ENCODE data around the gene PTGER1. TPM values are rescaled to one million over a fixed set of nuclear protein-coding genes. Genes with fewer than 3 reads are reported as not detected.
A peak's percentile ranks its signal among the peaks of the same experiment; 100 is the strongest.

The PTGER1 gene
- total and polyA plus RNA-seq, 9 of the 15 experiments (the other 6 are each of a cell fraction or from before 2014, with no cell fraction given), result 0.06 to 0.36 (median 0.31) TPM; not detected in 5

- 34% methylated on average over 36 of the region's 43 CpGs for WGBS (ENCODE audit: insufficient coverage, low coverage, missing lambda C conversion rate)
- Histone ChIP-seq H4K20me1 (replicated peaks; ENCODE audit: control insufficient read depth, insufficient read depth, low read length) (no peaks in the 10 kb centered on the region), H3K27me3 (ENCODE audit: control insufficient read depth in 2 of 2, insufficient read depth in 2 of 2, low read length in 2 of 2) (no peaks in the 10 kb centered on the region), H2AFZ (ENCODE audit: low read depth, low read length) (peak overlapping the region; percentile 47; the same call in 1 of the 2 replicates), H3K9me1 (ENCODE audit: control insufficient read depth, insufficient read depth, low read length) (no peaks in the 10 kb centered on the region), H3K36me3 (ENCODE audit: control insufficient read depth, insufficient read depth, low read length) (peaks cover 19% of the 10 kb centered on the region; the same call in 2 of the 3 replicates), H3K27ac (ENCODE audit: extremely low read depth, low read depth, low read length) (no peak overlapping the region), H3K9me3 (replicated peaks; ENCODE audit: control insufficient read depth, insufficient read depth, low read depth, low read length) (no peaks in the 10 kb centered on the region), H3K79me2 (ENCODE audit: control insufficient read depth, insufficient read depth, low read length) (no peaks in the 10 kb centered on the region), H3K4me1 (replicated peaks in 1 of 2; ENCODE audit: control insufficient read depth in 2 of 2, insufficient read depth in 2 of 2, low read length in 2 of 2) (peaks cover 9 to 50% of the 10 kb centered on the region in 2 experiments), H3K9ac (ENCODE audit: insufficient read depth in 1 of 2, low read depth in 2 of 2, low read length in 2 of 2) (peak overlapping the region in 1 of 2 experiments; percentile 85; a peak in 3 of 4 replicates), H3K4me3 (no peak overlapping the region), H3K4me2 (ENCODE audit: insufficient read depth, low read length) (peak overlapping the region; percentile 11; the same call in 1 of the 2 replicates)
- POLR2A ChIA-PET, result interaction anchor here (0.6 to 0.7 kb wide), 3 partner anchors 16 to 74 kb away, joined by 3 to 4 read pairs (median 3); no protein-coding TSS in a partner anchor
- in situ Hi-C loops (cut with MboI) (loop anchor here (5.0 to 10.0 kb wide), 2 partner anchors 283 to 605 kb away; partner anchors contain the start of gene NANOS3), intact Hi-C loops (cut with micrococcal nuclease) (loop anchor here (10.0 kb wide), 2 partner anchors 115 to 285 kb away; no protein-coding TSS in a partner anchor)
- FAIRE-seq (no peak), ATAC-seq (peak; percentile 83), DNase-seq (ENCODE audit: extremely low read depth in 1 of 4, low spot score in 3 of 4) (peak; percentile 77 to 86 (median 84))
- CTCF ChIA-PET (ENCODE audit: low intra/inter-chr PET ratio), result interaction anchor here (1.2 to 2.3 kb wide), 3 partner anchors 330 to 600 kb away, joined by 3 to 7 read pairs (median 6); partner anchors contain the start of gene ASF1B
- no TSS peak for BruUV-seq (replicated peaks)
- TF ChIP-seq MYC (IDR thresholded peaks at IDR 0.05; ENCODE audit: low read depth, low read length) (0 out of 2 replicates have a peak, but pooled peaks have one; percentile 21), MYC (CRISPR knock-in tag; IDR thresholded peaks at IDR 0.05; ENCODE audit: borderline replicate concordance, low read depth) (no peak), GABPB1 (CRISPR knock-in tag; IDR thresholded peaks at IDR 0.05) (0 out of 2 replicates have a peak, but pooled peaks have one; percentile 14), ATF2 (CRISPR knock-in tag; IDR thresholded peaks at IDR 0.05) (no peak), NFIC (IDR thresholded peaks at IDR 0.05) (peak; percentile 40; the same call in 1 of the 2 replicates), CTBP1 (IDR thresholded peaks at IDR 0.05; ENCODE audit: borderline replicate concordance) (peak; percentile 61; the same call in 1 of the 2 replicates), NRF1 (conservative IDR thresholded peaks at IDR 0.05 in 1 of 2, IDR thresholded peaks at IDR 0.05 in 1 of 2) (peak; percentile 24 to 48; a peak in 2 of 4 replicates), STAG1 (CRISPR knock-in tag; IDR thresholded peaks at IDR 0.05; ENCODE audit: borderline replicate concordance) (peak; percentile 76; the same call in 1 of the 2 replicates)
- TF ChIP-seq, protein P1, sequence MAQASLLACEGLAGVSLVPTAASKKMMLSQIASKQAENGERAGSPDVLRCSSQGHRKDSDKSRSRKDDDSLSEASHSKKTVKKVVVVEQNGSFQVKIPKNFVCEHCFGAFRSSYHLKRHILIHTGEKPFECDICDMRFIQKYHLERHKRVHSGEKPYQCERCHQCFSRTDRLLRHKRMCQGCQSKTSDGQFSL (CRISPR knock-in tag; IDR thresholded peaks at IDR 0.05), result peak; percentile 86
- TF ChIP-seq, protein P1 (tag; IDR thresholded peaks at IDR 0.05), result 0 out of 4 replicates have a peak, but pooled peaks of 1 of the 2 experiments have one; percentile 31
- TF ChIP-seq, protein P2, sequence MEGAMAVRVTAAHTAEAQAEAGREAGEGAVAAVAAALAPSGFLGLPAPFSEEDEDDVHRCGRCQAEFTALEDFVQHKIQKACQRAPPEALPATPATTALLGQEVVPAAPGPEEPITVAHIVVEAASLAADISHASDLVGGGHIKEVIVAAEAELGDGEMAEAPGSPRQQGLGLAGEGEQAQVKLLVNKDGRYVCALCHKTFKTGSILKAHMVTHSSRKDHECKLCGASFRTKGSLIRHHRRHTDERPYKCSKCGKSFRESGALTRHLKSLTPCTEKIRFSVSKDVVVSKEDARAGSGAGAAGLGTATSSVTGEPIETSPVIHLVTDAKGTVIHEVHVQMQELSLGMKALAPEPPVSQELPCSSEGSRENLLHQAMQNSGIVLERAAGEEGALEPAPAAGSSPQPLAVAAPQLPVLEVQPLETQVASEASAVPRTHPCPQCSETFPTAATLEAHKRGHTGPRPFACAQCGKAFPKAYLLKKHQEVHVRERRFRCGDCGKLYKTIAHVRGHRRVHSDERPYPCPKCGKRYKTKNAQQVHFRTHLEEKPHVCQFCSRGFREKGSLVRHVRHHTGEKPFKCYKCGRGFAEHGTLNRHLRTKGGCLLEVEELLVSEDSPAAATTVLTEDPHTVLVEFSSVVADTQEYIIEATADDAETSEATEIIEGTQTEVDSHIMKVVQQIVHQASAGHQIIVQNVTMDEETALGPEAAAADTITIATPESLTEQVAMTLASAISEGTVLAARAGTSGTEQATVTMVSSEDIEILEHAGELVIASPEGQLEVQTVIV (CRISPR knock-in tag; IDR thresholded peaks at IDR 0.05; ENCODE audit: borderline replicate concordance), result no peak
- TF ChIP-seq, protein P3, sequence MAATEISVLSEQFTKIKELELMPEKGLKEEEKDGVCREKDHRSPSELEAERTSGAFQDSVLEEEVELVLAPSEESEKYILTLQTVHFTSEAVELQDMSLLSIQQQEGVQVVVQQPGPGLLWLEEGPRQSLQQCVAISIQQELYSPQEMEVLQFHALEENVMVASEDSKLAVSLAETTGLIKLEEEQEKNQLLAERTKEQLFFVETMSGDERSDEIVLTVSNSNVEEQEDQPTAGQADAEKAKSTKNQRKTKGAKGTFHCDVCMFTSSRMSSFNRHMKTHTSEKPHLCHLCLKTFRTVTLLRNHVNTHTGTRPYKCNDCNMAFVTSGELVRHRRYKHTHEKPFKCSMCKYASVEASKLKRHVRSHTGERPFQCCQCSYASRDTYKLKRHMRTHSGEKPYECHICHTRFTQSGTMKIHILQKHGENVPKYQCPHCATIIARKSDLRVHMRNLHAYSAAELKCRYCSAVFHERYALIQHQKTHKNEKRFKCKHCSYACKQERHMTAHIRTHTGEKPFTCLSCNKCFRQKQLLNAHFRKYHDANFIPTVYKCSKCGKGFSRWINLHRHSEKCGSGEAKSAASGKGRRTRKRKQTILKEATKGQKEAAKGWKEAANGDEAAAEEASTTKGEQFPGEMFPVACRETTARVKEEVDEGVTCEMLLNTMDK (IDR thresholded peaks at IDR 0.05; ENCODE audit: borderline replicate concordance, insufficient read depth, low read depth, low read length, poor library complexity, severe bottlenecking), result peak; percentile 92
Measured at GRCh38 chr19:14479975-14480699, 5.0 kb upstream of the PTGER1 start.
